HG02678 (cell line): ENCODE measurements around the gene ADAMTS10.
"Not testable (repeated sequence)": the region's sequence is repeated elsewhere in the genome, so short reads cannot be mapped to it uniquely, and the experiment has no call there.

ENCODE experiments used
- ATAC-seq: cut with Tn5 transposase; IDR thresholded peaks from one replicate; pipeline ENCODE4 v1.9.1; 2021; ENCODE audit warnings: mild to moderate bottlenecking, moderate library complexity; ENCODE audit not compliant: unreplicated experiment

ADAMTS10 gene

GRCh38 chr19:8629184-8629583 is 18.7 kb upstream of the ADAMTS10 start:
- ATAC-seq, result no peak

- ATAC-seq, result no peak
Observed at GRCh38 chr19:8626842-8627241, 16.3 kb upstream of the ADAMTS10 start.

GRCh38 chr19:8622886-8623285 is 12.4 kb upstream of the ADAMTS10 start:
- ATAC-seq, result not testable (repeated sequence)

GRCh38 chr19:8618751-8619150 is 8.2 kb upstream of the ADAMTS10 start:
- no peak for ATAC-seq

- no peak for ATAC-seq
Observed at GRCh38 chr19:8617984-8618383, 7.5 kb upstream of the ADAMTS10 start.

GRCh38 chr19:8617325-8617724 is 6.8 kb upstream of the ADAMTS10 start:
- not testable (repeated sequence) for ATAC-seq

- no peak for ATAC-seq
Observed at GRCh38 chr19:8616861-8617260, 6.3 kb upstream of the ADAMTS10 start.

GRCh38 chr19:8615813-8616596 is 5.5 kb upstream of the ADAMTS10 start:
- ATAC-seq, result no peak

- ATAC-seq, result no peak
Observed at GRCh38 chr19:8615024-8615423, 4.5 kb upstream of the ADAMTS10 start.

GRCh38 chr19:8614455-8614854 is 3.9 kb upstream of the ADAMTS10 start:
- ATAC-seq, result no peak

- no peak for ATAC-seq
Observed at GRCh38 chr19:8612807-8613171, 2.3 kb upstream of the ADAMTS10 start.

GRCh38 chr19:8611877-8612806 is 1.6 kb upstream of the ADAMTS10 start:
- ATAC-seq, result no peak

GRCh38 chr19:8611391-8611876 is 919 bp upstream of the ADAMTS10 start:
- no peak for ATAC-seq

- ATAC-seq, result no peak
Observed at GRCh38 chr19:8610936-8611300, 403 bp upstream of the ADAMTS10 start.

GRCh38 chr19:8609279-8610040 is 1.1 kb downstream of the ADAMTS10 start:
- ATAC-seq, result no peak

- ATAC-seq, result no peak
Observed at GRCh38 chr19:8608941-8609278, 1.6 kb downstream of the ADAMTS10 start.

- no peak for ATAC-seq
Observed at GRCh38 chr19:8607386-8607785, 3.1 kb downstream of the ADAMTS10 start.

- no peak for ATAC-seq
Observed at GRCh38 chr19:8605514-8605913, 5.0 kb downstream of the ADAMTS10 start.

- ATAC-seq, result no peak
Observed at GRCh38 chr19:8601796-8602195, 8.7 kb downstream of the ADAMTS10 start.

- no peak for ATAC-seq
Observed at GRCh38 chr19:8600816-8601215, 9.7 kb downstream of the ADAMTS10 start.

GRCh38 chr19:8600064-8600463 is 10.5 kb downstream of the ADAMTS10 start:
- ATAC-seq, result no peak
